Parathyroid adenoma (tissue), 2 donors: ENCODE results near the gene GPC6.

Experiments
- H2AFZ ChIP-seq: fragments of 300-600 bp; sonication (generic); one replicate; pipeline ENCODE4 v1.7.0; 2017; ENCODE audit warnings: antibody characterized with exemption, mild to moderate bottlenecking
- H3K27ac ChIP-seq: fragments of 300-600 bp; sonication (generic); one replicate; pipeline ENCODE4 v1.7.0; 2017
- H3K27me3 ChIP-seq: fragments of 300-600 bp; sonication (generic); one replicate; pipeline ENCODE4 v1.7.0; 2017; ENCODE audit warnings: low read length; ENCODE audit not compliant: control insufficient read depth, insufficient read depth
- H3K36me3 ChIP-seq: fragments of 300-600 bp; sonication (generic); one replicate; pipeline ENCODE4 v1.7.0; 2017; ENCODE audit warnings: low read length; ENCODE audit not compliant: control insufficient read depth, insufficient read depth
- H3K4me1 ChIP-seq: fragments of 300-600 bp; sonication (generic); one replicate; pipeline ENCODE4 v1.7.0; 2017; ENCODE audit warnings: control low read depth
- H3K4me2 ChIP-seq: fragments of 300-600 bp; sonication (generic); one replicate; pipeline ENCODE4 v1.7.0; 2017; ENCODE audit warnings: low read length
- H3K4me3 ChIP-seq: fragments of 300-600 bp; sonication (generic); one replicate; pipeline ENCODE4 v1.7.0; 2017; ENCODE audit warnings: low read depth, low read length
- H3K79me2 ChIP-seq: fragments of 300-600 bp; sonication (generic); one replicate; pipeline ENCODE4 v1.7.0; 2017; ENCODE audit warnings: control low read depth
- H3K9ac ChIP-seq: fragments of 300-600 bp; sonication (generic); one replicate; pipeline ENCODE4 v1.7.0; 2017; ENCODE audit warnings: mild to moderate bottlenecking
- H3K9me3 ChIP-seq: fragments of 300-600 bp; sonication (generic); one replicate; pipeline ENCODE4 v1.7.0; 2017; ENCODE audit warnings: low read length; ENCODE audit not compliant: control insufficient read depth
- CTCF ChIP-seq: fragments of 300-600 bp; sonication (generic); IDR thresholded peaks from one replicate; pipeline ENCODE4 v1.7.0; 2017; ENCODE audit warnings: antibody characterized with exemption, mild to moderate bottlenecking
- donor health status: primary hyperparathyroidism.

The GPC6 gene

GRCh38 chr13:94020426-94020825 is 793.8 kb downstream of the GPC6 start:
- Histone ChIP-seq H3K9me3 (no peaks in the 10 kb centered on the region), H3K4me1 (no peaks in the 10 kb centered on the region), H2AFZ (no peak overlapping the region), H3K9ac (no peak overlapping the region), H3K4me3 (no peak overlapping the region), H3K79me2 (no peaks in the 10 kb centered on the region), H3K27me3 (no peaks in the 10 kb centered on the region), H3K4me2 (no peak overlapping the region), H3K27ac (no peak overlapping the region), H3K36me3 (no peaks in the 10 kb centered on the region)
- no peak for TF ChIP-seq CTCF

- no peak overlapping the region for H3K4me2 ChIP-seq
- TF ChIP-seq CTCF = no peak
- no peaks in the 10 kb centered on the region for H3K79me2 ChIP-seq
- no peaks in the 10 kb centered on the region for H3K36me3 ChIP-seq
- no peaks in the 10 kb centered on the region for H3K27me3 ChIP-seq
- H2AFZ ChIP-seq = no peak overlapping the region
- H3K4me3 ChIP-seq = no peak overlapping the region
- H3K9ac ChIP-seq = no peak overlapping the region
- no peak overlapping the region for H3K27ac ChIP-seq
- no peaks in the 10 kb centered on the region for H3K9me3 ChIP-seq
- H3K4me1 ChIP-seq = no peaks in the 10 kb centered on the region
Observed at GRCh38 chr13:94020833-94021232, 794.2 kb downstream of the GPC6 start.

- Histone ChIP-seq H3K4me3 (no peak overlapping the region), H3K27me3 (no peaks in the 10 kb centered on the region), H3K4me1 (no peaks in the 10 kb centered on the region), H2AFZ (no peak overlapping the region), H3K9ac (no peak overlapping the region), H3K27ac (no peak overlapping the region), H3K4me2 (no peak overlapping the region), H3K9me3 (no peaks in the 10 kb centered on the region), H3K36me3 (no peaks in the 10 kb centered on the region), H3K79me2 (no peaks in the 10 kb centered on the region)
- no peak for TF ChIP-seq CTCF
Observed at GRCh38 chr13:94028234-94028633, 801.6 kb downstream of the GPC6 start.

GRCh38 chr13:94028650-94029049 is 802.0 kb downstream of the GPC6 start:
- Histone ChIP-seq H3K27ac (no peak overlapping the region), H3K4me2 (no peak overlapping the region), H3K4me1 (no peaks in the 10 kb centered on the region), H3K9me3 (no peaks in the 10 kb centered on the region), H3K27me3 (no peaks in the 10 kb centered on the region), H3K4me3 (no peak overlapping the region), H3K36me3 (no peaks in the 10 kb centered on the region), H3K79me2 (no peaks in the 10 kb centered on the region), H2AFZ (no peak overlapping the region), H3K9ac (no peak overlapping the region)
- TF ChIP-seq CTCF = no peak

- Histone ChIP-seq H3K9me3 (no peaks in the 10 kb centered on the region), H3K27me3 (no peaks in the 10 kb centered on the region), H3K4me2 (no peak overlapping the region), H3K36me3 (no peaks in the 10 kb centered on the region), H3K27ac (no peak overlapping the region), H3K79me2 (no peaks in the 10 kb centered on the region), H3K9ac (no peak overlapping the region), H3K4me1 (no peaks in the 10 kb centered on the region), H2AFZ (no peak overlapping the region), H3K4me3 (no peak overlapping the region)
- TF ChIP-seq CTCF = no peak
Observed at GRCh38 chr13:94030415-94031119, 804.0 kb downstream of the GPC6 start.
